Transverse colon (tissue), 3 donors: Measurements from ENCODE around the gene JMJD6.

Experiments used
- CTCF ChIP-seq, 5 experiments: fragments of 200-600 bp in 3 of 5; fragments of 450-650 bp in 2 of 5; sonication (generic) in 3 of 5; IDR thresholded peaks; 1 replicate in 2 of 5; 2 replicates in 3 of 5; pipeline ENCODE4 v1.5.1; 2016 to 2017; ENCODE audit warnings: antibody characterized with exemption in 5 of 5, inconsistent platforms in 3 of 5, mild to moderate bottlenecking in 2 of 5, moderate library complexity in 1 of 5
- POLR2A ChIP-seq: fragments of 450-650 bp; IDR thresholded peaks from one replicate; pipeline ENCODE4 v1.6.1; 2016; ENCODE audit warnings: antibody characterized with exemption, mild to moderate bottlenecking, moderate library complexity

GRCh38 chr17:76702941-76703637, 23.3 kb downstream of the JMJD6 start:
- TF ChIP-seq CTCF (IDR thresholded peaks at IDR 0.05) (no peak), POLR2A (no peak)
